HG03520 (cell line): ENCODE measurements around the gene TRIM33.
"Not testable (repeated sequence)": the region's sequence is repeated elsewhere in the genome, so short reads cannot be mapped to it uniquely, and the experiment has no call there.

Source experiments
- ATAC-seq: cut with Tn5 transposase; IDR thresholded peaks from one replicate; pipeline ENCODE4 v1.9.1; 2021; ENCODE audit warnings: mild to moderate bottlenecking, moderate library complexity; ENCODE audit not compliant: unreplicated experiment

TRIM33 gene

DNA sequence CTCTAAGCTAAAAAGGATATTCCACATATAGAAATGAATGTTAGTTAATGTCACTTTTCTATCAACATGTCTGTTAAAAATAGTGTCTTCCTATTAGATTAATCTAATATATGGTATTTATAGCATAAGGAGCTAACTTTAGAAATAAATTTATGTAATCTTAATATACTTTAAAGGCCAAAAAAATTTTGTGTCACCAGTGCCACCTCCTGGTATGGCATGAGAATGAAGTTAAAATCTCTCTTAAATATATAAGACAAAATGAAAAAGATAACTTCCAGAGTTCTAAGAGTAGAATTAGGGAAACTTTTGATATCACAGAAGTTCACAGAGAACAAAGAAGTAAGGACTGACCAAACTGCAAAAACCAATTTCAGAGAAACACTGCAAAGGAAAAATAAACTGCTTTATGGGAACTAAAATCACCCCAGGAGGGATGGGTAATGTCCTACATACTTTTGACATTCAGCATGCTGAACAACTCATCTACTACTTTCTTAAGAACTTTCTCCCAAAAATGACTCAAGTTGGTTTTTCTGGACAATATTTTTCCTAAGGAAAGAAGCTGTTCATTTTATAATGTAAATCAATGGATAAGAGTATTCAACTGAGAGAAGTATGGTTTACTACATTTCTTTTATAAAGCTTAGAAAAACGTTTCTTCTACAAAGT, 82.8 kb downstream of the TRIM33 start:
- no peak for ATAC-seq

- ATAC-seq = no peak
Observed at GRCh38 chr1:114427612-114428011, 83.4 kb downstream of the TRIM33 start.

GRCh38 chr1:114423455-114423854, 87.5 kb downstream of the TRIM33 start:
- ATAC-seq = no peak

- ATAC-seq = not testable (repeated sequence)
Observed at GRCh38 chr1:114418948-114419347, 92.1 kb downstream of the TRIM33 start.

DNA sequence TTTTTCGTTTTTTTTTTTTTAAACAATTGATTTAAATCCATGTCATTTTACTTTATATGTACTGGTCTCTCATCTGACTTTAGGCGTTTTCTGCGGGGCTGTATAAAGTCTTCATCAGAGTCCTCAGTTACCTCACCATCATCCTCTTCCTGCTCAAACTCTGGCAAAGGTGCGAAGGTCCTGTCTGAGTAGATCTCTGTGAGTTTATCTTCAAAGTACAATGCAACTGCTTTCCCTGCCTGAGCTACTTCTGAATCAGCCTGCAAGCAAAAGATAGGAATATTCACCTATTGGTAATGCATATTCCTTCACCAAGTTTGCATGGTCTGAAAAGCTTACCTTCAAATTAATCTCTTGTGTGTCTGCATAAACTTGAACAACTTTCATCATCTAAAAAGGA, 113.4 kb downstream of the TRIM33 start:
- ATAC-seq = no peak

- ATAC-seq = no peak
Observed at GRCh38 chr1:114395863-114396262, 115.1 kb downstream of the TRIM33 start.

- no peak for ATAC-seq
Observed at GRCh38 chr1:114390960-114391359, 120.0 kb downstream of the TRIM33 start.

DNA sequence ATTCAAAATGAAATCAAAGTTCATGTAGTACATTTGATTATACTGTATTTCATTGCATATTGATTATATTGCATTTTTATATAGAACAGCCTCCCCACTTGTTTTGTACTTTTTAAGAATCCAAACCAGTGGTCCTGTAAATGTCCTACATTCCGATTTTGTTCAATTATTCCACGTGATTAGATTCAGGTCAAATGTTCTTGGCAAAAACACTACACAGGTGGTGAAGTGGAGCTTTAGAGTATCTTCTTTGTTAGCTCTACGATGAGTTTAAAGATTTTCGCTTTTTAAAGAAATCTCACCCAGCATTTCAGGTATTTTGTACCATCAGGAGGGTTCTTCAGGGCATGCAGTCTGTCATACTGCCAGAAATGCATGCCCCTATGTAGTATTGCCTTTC, 120.6 kb downstream of the TRIM33 start:
- no peak for ATAC-seq

- no peak for ATAC-seq
Observed at GRCh38 chr1:114388432-114389003, 122.5 kb downstream of the TRIM33 start.

- ATAC-seq = not testable (repeated sequence)
Observed at GRCh38 chr1:114387585-114387984, 123.4 kb downstream of the TRIM33 start.

GRCh38 chr1:114387010-114387360, 124.0 kb downstream of the TRIM33 start:
- ATAC-seq = no peak

DNA sequence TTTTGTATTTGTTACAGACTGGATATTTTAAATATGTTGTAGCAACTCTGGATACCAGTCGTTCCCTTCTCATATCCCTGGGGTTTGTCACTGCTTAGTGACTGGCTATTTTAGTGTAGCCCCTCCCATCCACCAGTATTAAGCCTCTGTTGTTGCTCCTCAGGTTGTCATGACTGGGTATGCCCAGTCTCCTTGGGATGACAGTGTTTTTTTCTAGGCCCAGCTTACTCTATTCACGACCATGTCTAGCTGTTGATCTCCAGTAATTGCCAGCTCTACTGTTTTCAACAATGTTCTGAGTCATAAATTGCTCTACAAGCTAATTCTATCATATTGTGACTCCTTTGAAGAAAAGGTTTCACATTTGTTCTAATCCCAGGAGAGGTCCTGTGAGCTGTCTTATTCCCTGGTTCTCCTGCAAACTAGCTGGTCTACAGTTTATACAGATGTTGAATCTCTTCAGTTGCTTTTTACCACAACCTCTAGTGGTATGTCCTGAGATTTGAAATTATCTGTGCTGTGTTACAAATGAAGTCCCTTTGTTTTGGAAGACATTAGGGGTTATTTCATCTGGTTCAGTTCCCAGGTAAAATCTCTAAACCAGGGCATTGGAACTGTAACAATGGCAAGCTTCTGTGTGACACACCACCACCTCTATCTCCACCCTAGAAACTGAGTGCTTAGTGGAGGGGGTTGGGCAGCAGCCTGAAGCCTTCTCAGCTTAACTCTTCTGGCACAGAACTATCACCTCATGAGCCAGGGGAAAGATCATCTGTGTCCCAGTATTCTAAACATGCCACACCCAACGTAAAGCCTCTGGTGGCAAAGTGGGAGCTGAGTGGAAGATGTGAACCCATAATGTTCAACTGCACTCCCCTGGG, 124.6 kb downstream of the TRIM33 start:
- ATAC-seq = no peak

DNA sequence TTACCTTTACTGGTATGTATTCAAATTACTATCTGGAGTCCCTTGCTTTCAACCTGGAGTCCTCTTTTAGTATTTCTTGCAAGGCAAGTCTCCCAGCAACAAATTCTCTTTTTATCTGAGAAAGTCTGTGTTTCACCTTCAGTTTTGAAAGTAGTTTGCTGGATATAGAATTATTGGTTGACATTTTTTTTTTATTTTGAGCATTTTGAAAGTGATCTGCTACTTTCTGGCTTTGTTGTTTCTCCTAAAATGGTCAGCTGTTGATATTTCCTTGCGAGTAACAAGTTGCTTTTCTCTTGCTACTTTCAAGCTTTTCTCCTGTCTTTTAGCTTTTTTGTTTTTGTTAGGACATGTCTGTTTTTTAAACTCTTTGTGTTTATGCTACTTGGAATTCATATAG, 126.1 kb downstream of the TRIM33 start:
- no peak for ATAC-seq

GRCh38 chr1:114379987-114380386, 131.0 kb downstream of the TRIM33 start:
- ATAC-seq = no peak

DNA sequence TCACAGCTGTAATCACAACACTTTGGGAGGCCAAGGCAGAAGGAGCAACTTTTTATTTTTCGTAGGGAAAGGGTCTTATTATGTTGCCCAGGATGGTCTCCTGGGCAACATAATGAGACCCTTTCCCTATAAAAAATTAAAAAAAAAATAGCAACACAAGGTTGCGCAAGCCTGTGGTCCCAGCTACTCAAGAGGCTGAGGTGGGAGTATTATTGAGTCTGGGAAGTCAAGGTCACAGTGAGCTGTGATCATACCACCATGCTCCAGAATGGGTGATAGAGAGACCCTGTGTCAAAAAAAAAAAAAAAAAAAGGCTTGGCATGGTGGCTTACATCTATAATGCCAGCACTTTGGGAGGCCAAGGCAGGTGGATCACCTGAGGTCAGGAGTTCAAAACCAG, 131.6 kb downstream of the TRIM33 start:
- ATAC-seq = no peak

DNA sequence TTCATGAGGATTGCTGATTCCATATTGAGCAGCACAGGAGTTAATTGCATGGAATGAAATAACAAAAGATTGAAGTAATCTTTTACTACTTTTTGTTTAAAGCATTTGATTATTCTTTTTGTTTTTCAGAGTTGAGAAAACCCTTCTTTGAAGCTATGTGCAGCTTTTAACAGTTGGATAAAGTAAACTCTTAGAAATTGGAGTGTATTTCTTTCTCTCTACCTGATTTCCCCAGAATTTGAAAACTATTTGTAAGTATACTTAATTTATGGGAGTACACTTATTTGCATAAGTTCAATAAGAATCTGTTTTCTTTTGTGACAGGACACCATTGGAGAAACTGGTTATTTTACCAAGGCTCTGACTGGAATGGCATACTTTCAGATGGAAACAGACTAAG, 133.6 kb downstream of the TRIM33 start:
- ATAC-seq = no peak

DNA sequence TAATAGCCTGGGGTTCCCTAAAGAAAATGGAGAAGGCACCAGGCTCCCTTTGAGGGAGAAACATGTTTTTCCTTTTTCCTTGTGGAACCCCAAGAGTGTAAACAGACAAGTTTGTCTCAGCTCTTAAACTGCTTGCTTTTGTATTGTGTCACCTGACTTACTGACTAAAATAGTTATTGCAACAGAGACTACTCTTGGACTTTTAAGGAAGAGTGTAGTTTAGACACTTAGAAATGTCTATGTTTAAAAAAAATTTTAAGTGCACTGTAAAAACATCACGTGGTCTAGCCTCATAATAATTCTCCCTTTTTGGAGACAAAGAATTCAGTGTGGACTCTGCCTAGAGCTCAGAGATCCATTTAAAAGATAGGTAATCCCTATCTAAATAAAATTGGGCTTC, 141.1 kb downstream of the TRIM33 start:
- ATAC-seq = no peak

- ATAC-seq = not testable (repeated sequence)
Observed at GRCh38 chr1:114369266-114369919, 141.6 kb downstream of the TRIM33 start.

DNA sequence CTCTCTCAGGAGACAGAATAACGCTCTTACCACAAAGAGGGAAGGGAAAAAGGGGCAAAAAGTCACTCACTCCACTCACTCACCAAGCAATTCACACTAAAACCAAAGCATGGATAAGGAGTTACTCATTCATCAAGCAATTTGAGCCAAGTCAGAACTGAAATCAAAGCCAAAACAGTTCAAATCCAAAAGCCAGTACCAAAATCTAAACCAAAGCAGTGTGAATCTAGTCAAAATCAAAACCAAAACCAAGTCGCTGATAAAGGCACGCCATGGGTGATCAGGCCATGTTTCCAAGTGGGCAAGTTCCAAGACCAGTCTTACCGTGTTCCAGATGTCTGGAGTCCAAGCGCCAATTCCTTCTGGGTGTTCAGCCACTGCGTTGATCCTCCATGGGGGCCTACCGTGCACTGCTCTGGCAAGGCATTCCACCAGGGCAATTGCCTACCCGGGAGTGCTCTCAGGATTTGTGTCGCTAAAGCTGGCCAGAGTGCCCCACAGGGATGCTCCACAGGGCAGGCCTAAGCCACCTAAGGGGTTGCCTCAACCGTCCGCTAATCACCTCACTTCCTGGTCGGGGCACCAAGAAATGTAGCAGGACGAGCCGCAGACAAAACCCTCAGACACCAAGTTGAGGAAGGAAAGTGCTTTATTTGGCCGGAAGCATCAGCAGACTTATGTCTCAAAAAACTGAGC, 142.3 kb downstream of the TRIM33 start:
- ATAC-seq = no peak

GRCh38 chr1:114367810-114368209, 143.2 kb downstream of the TRIM33 start:
- no peak for ATAC-seq

- not testable (repeated sequence) for ATAC-seq
Observed at GRCh38 chr1:114363230-114363629, 147.8 kb downstream of the TRIM33 start.
